HG03432 (cell line): Measurements from ENCODE around the gene RASSF10.
"Not testable (repeated sequence)": the region's sequence is repeated elsewhere in the genome, so short reads cannot be mapped to it uniquely, and the experiment has no call there.

Experiments
- ATAC-seq: cut with Tn5 transposase; IDR thresholded peaks from one replicate; pipeline ENCODE4 v1.9.1; 2021; ENCODE audit warnings: mild to moderate bottlenecking, moderate library complexity; ENCODE audit not compliant: unreplicated experiment

RASSF10 gene

GRCh38 chr11:13019313-13019712 is 10.2 kb downstream of the RASSF10 start:
- ATAC-seq, result no peak

- ATAC-seq, result no peak
Measured at GRCh38 chr11:13023423-13023822, 14.3 kb downstream of the RASSF10 start.

DNA sequence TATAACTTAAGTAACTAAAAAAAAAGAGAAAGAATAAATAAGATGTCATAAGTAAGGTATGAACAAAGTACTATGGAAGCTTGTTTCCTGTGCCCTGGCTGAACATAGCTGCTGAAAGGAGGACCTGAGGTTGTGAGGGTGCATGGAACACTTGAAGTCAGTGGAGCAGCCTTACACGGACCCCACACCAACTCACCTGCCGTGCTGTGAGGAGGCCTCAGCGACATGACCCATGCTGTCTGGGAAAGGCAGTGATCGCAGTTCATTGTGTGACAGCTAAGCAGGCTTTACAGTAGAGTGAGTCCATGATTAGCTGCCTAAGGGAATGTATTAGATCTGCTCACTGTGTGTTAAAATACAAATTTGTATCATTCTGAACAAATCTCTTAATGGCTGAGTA is 17.6 kb downstream of the RASSF10 start:
- no peak for ATAC-seq

- no peak for ATAC-seq
Measured at GRCh38 chr11:13028322-13028721, 19.2 kb downstream of the RASSF10 start.

- no peak for ATAC-seq
Measured at GRCh38 chr11:13029872-13030271, 20.8 kb downstream of the RASSF10 start.

DNA sequence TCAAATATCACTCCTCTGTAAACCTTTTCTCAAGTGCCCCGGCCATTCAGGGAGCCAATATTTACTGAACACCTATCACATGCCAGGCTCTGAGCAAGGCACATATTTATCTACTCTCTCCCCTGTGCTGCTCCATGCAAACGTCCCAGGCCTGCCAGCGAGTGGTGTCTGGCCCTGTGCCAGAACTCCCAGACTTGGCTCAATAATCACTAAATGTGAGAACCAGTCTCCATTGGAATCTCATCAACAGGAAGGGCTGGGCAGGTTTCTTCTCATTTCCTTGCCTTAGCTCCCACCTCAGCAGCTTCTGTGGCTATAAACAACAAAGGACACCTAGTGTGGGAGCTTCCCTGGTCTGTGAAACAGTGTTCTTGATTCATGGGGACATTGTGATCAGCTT is 21.7 kb downstream of the RASSF10 start:
- no peak for ATAC-seq

DNA sequence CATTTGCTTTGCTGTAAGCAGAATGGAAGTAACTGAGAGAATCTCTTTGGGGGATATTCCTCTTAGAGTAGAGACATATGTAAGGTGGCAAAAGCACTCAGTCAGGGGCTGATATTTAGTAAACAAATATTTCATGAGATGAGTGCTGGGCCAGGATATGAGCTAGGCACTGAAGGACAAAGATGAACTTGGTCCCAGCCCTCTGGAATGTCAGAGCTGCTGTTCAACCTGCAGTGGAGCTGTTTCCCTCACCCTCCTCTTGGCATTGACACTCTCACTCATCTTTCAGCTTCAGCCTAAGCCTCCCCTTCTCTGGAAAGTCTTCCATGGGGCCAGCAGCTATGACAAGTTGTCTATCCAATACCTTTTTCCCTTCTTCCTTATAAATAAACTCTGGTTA is 22.2 kb downstream of the RASSF10 start:
- ATAC-seq, result no peak

- ATAC-seq, result no peak
Measured at GRCh38 chr11:13033760-13034533, 24.8 kb downstream of the RASSF10 start.

GRCh38 chr11:13035711-13036110 is 26.6 kb downstream of the RASSF10 start:
- ATAC-seq, result no peak

DNA sequence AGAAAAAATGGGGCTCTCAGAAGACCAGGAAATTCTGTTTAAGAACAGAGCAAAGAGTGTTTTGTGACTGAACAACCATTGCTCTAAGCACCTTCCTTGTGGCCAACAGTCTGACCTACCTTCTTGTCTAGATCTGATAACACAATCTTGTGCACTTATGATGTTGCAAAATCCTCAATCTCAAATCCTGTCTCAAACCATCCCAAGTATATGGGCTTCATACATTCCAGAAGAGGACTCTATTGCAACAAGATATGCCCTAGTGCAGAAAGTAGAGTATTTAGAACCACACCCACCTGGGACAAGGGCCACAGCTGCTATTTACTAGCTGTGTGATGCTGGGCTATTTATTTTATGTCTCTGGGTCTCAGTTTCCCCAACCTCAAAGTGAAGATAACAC is 27.1 kb downstream of the RASSF10 start:
- no peak for ATAC-seq

- ATAC-seq, result peak; percentile 39
Measured at GRCh38 chr11:13038366-13038765, 29.2 kb downstream of the RASSF10 start.

GRCh38 chr11:13039126-13039525 is 30.0 kb downstream of the RASSF10 start:
- ATAC-seq, result no peak

GRCh38 chr11:13040969-13041561 is 31.9 kb downstream of the RASSF10 start:
- no peak for ATAC-seq

- no peak for ATAC-seq
Measured at GRCh38 chr11:13042873-13043342, 33.8 kb downstream of the RASSF10 start.

DNA sequence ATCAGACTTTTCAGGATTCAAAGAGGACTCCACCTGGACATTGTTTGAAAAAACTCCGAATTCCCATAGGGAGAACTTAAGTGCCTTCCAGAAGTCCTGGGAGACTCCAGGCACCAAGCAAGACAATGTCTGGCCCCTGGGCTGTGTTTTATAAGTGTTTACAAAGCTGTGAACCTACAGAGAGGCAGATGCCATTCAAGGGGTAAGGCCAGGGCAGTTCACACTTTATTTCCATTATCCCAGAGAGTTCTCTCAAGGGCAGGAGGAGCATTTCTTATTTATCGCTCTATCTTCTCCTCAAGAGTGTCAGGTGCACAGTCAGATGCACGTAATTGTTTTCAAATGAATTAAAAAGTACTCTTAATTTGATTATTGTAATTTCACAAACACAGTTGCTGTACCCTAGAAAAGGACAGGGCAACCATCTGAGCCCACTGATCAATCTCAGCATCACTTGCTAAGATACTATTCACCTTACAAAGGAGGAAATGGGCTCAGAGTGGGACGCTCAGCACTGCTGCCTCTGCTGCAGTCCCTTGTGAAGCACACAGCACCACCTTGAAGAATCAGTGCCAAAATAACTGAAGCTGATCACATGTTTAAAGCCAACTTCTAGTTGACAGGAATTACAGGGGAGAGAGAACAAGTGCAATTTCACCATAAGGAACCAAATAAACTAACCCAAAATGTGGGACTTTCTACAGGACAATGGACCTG is 35.0 kb downstream of the RASSF10 start:
- ATAC-seq, result no peak

GRCh38 chr11:13045089-13045488 is 36.0 kb downstream of the RASSF10 start:
- not testable (repeated sequence) for ATAC-seq

GRCh38 chr11:13045734-13046133 is 36.6 kb downstream of the RASSF10 start:
- no peak for ATAC-seq

GRCh38 chr11:13046637-13047570 is 37.8 kb downstream of the RASSF10 start:
- no peak for ATAC-seq

- no peak for ATAC-seq
Measured at GRCh38 chr11:13047884-13048283, 38.8 kb downstream of the RASSF10 start.

- ATAC-seq, result no peak
Measured at GRCh38 chr11:13051257-13051656, 42.1 kb downstream of the RASSF10 start.

- ATAC-seq, result no peak
Measured at GRCh38 chr11:13052130-13052571, 43.0 kb downstream of the RASSF10 start.
